ENCODE data around the gene IL16. TPM values are rescaled to one million over a fixed set of nuclear protein-coding genes. Genes with fewer than 3 reads are reported as not detected.
A peak's percentile ranks its signal among the peaks of the same experiment; 100 is the strongest.

IL16 gene
- total and polyA plus RNA-seq, 9 of the 15 experiments (the other 6 are each of a cell fraction or from before 2014, with no cell fraction given): 1.4 to 18.8 (median 10.6) TPM

- Histone ChIP-seq H4K20me1 (replicated peaks; ENCODE audit: control insufficient read depth, insufficient read depth, low read length) (no peaks in the 10 kb centered on the region), H3K27ac (ENCODE audit: extremely low read depth, low read depth, low read length) (no peak overlapping the region), H3K4me3 (no peak overlapping the region), H3K4me2 (ENCODE audit: insufficient read depth, low read length) (no peak overlapping the region), H3K79me2 (ENCODE audit: control insufficient read depth, insufficient read depth, low read length) (no peaks in the 10 kb centered on the region), H3K4me1 (replicated peaks in 1 of 2; ENCODE audit: control insufficient read depth in 2 of 2, insufficient read depth in 2 of 2, low read length in 2 of 2) (no peaks in the 10 kb centered on the region), H3K36me3 (ENCODE audit: control insufficient read depth, insufficient read depth, low read length) (no peaks in the 10 kb centered on the region), H2AFZ (ENCODE audit: low read depth, low read length) (no peak overlapping the region), H3K9me3 (replicated peaks; ENCODE audit: control insufficient read depth, insufficient read depth, low read depth, low read length) (no peaks in the 10 kb centered on the region), H3K9me1 (ENCODE audit: control insufficient read depth, insufficient read depth, low read length) (no peaks in the 10 kb centered on the region), H3K9ac (ENCODE audit: insufficient read depth in 1 of 2, low read depth in 2 of 2, low read length in 2 of 2) (no peak overlapping the region), H3K27me3 (ENCODE audit: control insufficient read depth in 2 of 2, insufficient read depth in 2 of 2, low read length in 2 of 2) (no peaks in the 10 kb centered on the region)
- WGBS (ENCODE audit: insufficient coverage, low coverage, missing lambda C conversion rate): 76% methylated on average over 18 of the region's 18 CpGs
- in situ Hi-C loops (cut with MboI) (loop anchor here (5.0 kb wide), 1 partner anchor 120 kb away; no protein-coding TSS in a partner anchor), intact Hi-C loops (cut with micrococcal nuclease) (no loop called here)
- CTCF ChIA-PET (ENCODE audit: low intra/inter-chr PET ratio): no interaction called here
- POLR2A ChIA-PET: no interaction called here
- FAIRE-seq: no peak
- no peak for DNase-seq (ENCODE audit: extremely low read depth in 1 of 4, low spot score in 3 of 4)
- TF ChIP-seq POLR2G (IDR thresholded peaks at IDR 0.05; ENCODE audit: low read depth, low read length): 0 out of 2 replicates have a peak, but pooled peaks have one; percentile 14
- no peak for TF ChIP-seq TEAD4 (IDR thresholded peaks at IDR 0.05; ENCODE audit: low read length)
- no peak for TF ChIP-seq TEAD4 (CRISPR knock-in tag; IDR thresholded peaks at IDR 0.05; ENCODE audit: borderline replicate concordance)
- BruUV-seq (replicated peaks): no TSS peak
- no peak for ATAC-seq
These were observed 85.9 kb downstream of the IL16 start for GRCh38 chr15:81282606-81282895.

- no TSS peak for BruUV-seq (replicated peaks)
- no peak for ATAC-seq
- no peak for FAIRE-seq
- ChIA-PET CTCF (ENCODE audit: low intra/inter-chr PET ratio) (no interaction called here), POLR2A (no interaction called here)
- H3K4me2 ChIP-seq (ENCODE audit: insufficient read depth, low read length): no peak overlapping the region
- 66% methylated on average over 4 of the region's 5 CpGs for WGBS (ENCODE audit: insufficient coverage, low coverage, missing lambda C conversion rate)
- no peak overlapping the region for H3K4me3 ChIP-seq
- no peaks in the 10 kb centered on the region for H3K9me1 ChIP-seq (ENCODE audit: control insufficient read depth, insufficient read depth, low read length)
- no peak overlapping the region for H3K27ac ChIP-seq (ENCODE audit: extremely low read depth, low read depth, low read length)
- H3K9ac ChIP-seq (ENCODE audit: insufficient read depth in 1 of 2, low read depth in 2 of 2, low read length in 2 of 2): no peak overlapping the region
- H4K20me1 ChIP-seq (replicated peaks; ENCODE audit: control insufficient read depth, insufficient read depth, low read length): no peaks in the 10 kb centered on the region
- TF ChIP-seq EWSR1 (IDR thresholded peaks at IDR 0.05; ENCODE audit: borderline replicate concordance, low read depth, partially characterized antibody): no peak
- 0 out of 2 replicates have a peak, but pooled peaks have one; percentile 16 for TF ChIP-seq POLR2G (IDR thresholded peaks at IDR 0.05; ENCODE audit: low read depth, low read length)
- H3K36me3 ChIP-seq (ENCODE audit: control insufficient read depth, insufficient read depth, low read length): no peaks in the 10 kb centered on the region
- no peak for DNase-seq (ENCODE audit: extremely low read depth in 1 of 4, low spot score in 3 of 4)
- no peaks in the 10 kb centered on the region for H3K79me2 ChIP-seq (ENCODE audit: control insufficient read depth, insufficient read depth, low read length)
- H3K27me3 ChIP-seq (ENCODE audit: control insufficient read depth in 2 of 2, insufficient read depth in 2 of 2, low read length in 2 of 2): no peaks in the 10 kb centered on the region
- in situ Hi-C loops (cut with MboI) (loop anchor here (5.0 kb wide), 1 partner anchor 119 kb away; no protein-coding TSS in a partner anchor), intact Hi-C loops (cut with micrococcal nuclease) (no loop called here)
- no peaks in the 10 kb centered on the region for H3K9me3 ChIP-seq (replicated peaks; ENCODE audit: control insufficient read depth, insufficient read depth, low read depth, low read length)
- H3K4me1 ChIP-seq (replicated peaks in 1 of 2; ENCODE audit: control insufficient read depth in 2 of 2, insufficient read depth in 2 of 2, low read length in 2 of 2): no peaks in the 10 kb centered on the region
- H2AFZ ChIP-seq (ENCODE audit: low read depth, low read length): no peak overlapping the region
These were observed 86.2 kb downstream of the IL16 start for GRCh38 chr15:81282911-81283310.
